GM19452 (cell line): Measurements from ENCODE around the gene GPD1L.

Experiments
- ATAC-seq: cut with Tn5 transposase; IDR thresholded peaks from one replicate; pipeline ENCODE4 v1.9.1; 2021; ENCODE audit not compliant: unreplicated experiment

Gene GPD1L

GRCh38 chr3:32217339-32217738 lies 110.9 kb downstream of the GPD1L start:
- ATAC-seq = no peak
